Ascending aorta (tissue), 2 donors: ENCODE results near the gene CLK1. TPM values are rescaled to one million over a fixed set of nuclear protein-coding genes. Genes with fewer than 3 reads are reported as not detected.

Source experiments
- DNase-seq, 2 donors: peaks; one replicate each; pipeline ENCODE4 v3.0.0-alpha.2; 2019; ENCODE audit warnings: low spot score in 2 of 2
- H3K27ac ChIP-seq, 2 donors: fragments of 200-600 bp; sonication (generic); one replicate each; pipeline ENCODE4 v1.5.1; 2016 to 2017; ENCODE audit warnings: mild to moderate bottlenecking in 1 of 2
- H3K27me3 ChIP-seq: fragments of 200-600 bp; sonication (generic); one replicate; pipeline ENCODE4 v1.5.1; 2017
- H3K36me3 ChIP-seq, 2 donors: fragments of 200-600 bp; sonication (generic); one replicate each; pipeline ENCODE4 v1.5.1; 2016
- H3K4me1 ChIP-seq, 2 donors: fragments of 200-600 bp; sonication (generic); one replicate each; pipeline ENCODE4 v1.5.1; 2016 to 2017; ENCODE audit warnings: mild to moderate bottlenecking in 1 of 2
- H3K4me3 ChIP-seq, 2 donors: fragments of 200-600 bp; sonication (generic); one replicate each; pipeline ENCODE4 v1.5.1; 2016 to 2017; ENCODE audit warnings: mild to moderate bottlenecking in 1 of 2
- H3K9me3 ChIP-seq, 2 donors: fragments of 200-600 bp; sonication (generic); one replicate each; pipeline ENCODE4 v1.5.1; 2016
- intact Hi-C: fragments of 100-400 bp; cut with DNase I; formaldehyde crosslinking; loops from one replicate; pipeline ENCODE4 v1.15.1; 2023
- total RNA-seq: library from RNA; depleted of rRNA; stranded (reverse); fragments of >200 nt; gene quantifications from one replicate; pipeline ENCODE4 v1.1.0, GENCODE V29; 2016
- TF ChIP-seq, protein P1 (sequence below), 3 experiments: fragments of 200-600 bp in 2 of 3; fragments of 450-650 bp in 1 of 3; sonication (generic) in 2 of 3; IDR thresholded peaks; one replicate each; pipeline ENCODE4 v1.5.1; 2016 to 2019; ENCODE audit warnings: antibody characterized with exemption in 3 of 3, mild to moderate bottlenecking in 1 of 3, moderate library complexity in 1 of 3

CLK1 gene
- total RNA-seq, result 43.5 TPM

- H3K36me3 ChIP-seq, result peaks cover 7 to 17% of the 10 kb centered on the region in 2 donors
- peak within 1 kb of the TSS; percentile 74 to 80 for H3K4me3 ChIP-seq
- H3K9me3 ChIP-seq, result no peaks in the 10 kb centered on the region
- intact Hi-C loops, result loop anchor here (1.0 to 10.0 kb wide), 6 partner anchors 25 to 557 kb away; partner anchors contain the start of genes BZW1, NIF3L1, ORC2 and PPIL3
- H3K27me3 ChIP-seq, result no peaks in the 10 kb centered on the region
- peaks cover 0 to 22% of the 10 kb centered on the region in 2 donors for H3K4me1 ChIP-seq
- TF ChIP-seq, protein P1, sequence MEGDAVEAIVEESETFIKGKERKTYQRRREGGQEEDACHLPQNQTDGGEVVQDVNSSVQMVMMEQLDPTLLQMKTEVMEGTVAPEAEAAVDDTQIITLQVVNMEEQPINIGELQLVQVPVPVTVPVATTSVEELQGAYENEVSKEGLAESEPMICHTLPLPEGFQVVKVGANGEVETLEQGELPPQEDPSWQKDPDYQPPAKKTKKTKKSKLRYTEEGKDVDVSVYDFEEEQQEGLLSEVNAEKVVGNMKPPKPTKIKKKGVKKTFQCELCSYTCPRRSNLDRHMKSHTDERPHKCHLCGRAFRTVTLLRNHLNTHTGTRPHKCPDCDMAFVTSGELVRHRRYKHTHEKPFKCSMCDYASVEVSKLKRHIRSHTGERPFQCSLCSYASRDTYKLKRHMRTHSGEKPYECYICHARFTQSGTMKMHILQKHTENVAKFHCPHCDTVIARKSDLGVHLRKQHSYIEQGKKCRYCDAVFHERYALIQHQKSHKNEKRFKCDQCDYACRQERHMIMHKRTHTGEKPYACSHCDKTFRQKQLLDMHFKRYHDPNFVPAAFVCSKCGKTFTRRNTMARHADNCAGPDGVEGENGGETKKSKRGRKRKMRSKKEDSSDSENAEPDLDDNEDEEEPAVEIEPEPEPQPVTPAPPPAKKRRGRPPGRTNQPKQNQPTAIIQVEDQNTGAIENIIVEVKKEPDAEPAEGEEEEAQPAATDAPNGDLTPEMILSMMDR (IDR thresholded peaks at IDR 0.05), result no peak
- DNase-seq, result peak; percentile 89 to 99
- peak within 1 kb of the TSS; percentile 96 to 100 for H3K27ac ChIP-seq
Measured at GRCh38 chr2:200864176-200865034, at the start of gene CLK1. CLK1 (minus strand) TSS chr2:200864658; CDS start chr2:200861862, 2,796 bp downstream.

DNA sequence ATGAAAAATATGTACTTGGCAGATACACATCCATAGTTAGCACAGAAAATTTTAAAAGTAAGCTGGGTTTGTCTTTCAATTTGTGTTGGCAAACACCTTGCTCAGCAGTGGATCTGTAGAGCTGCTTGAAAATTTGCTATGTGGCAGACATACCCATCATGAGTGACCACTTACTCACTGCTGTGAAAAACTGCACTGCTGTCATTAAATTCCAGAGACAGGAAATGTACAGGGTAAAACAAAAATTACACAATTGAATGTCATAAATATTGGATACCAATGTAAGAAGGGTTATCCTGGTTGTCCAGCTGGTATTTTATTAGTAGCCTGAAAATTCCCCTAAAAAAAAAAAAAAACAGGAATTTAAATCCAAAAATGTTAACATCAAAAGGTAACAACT lies 49.2 kb upstream of the CLK1 start:
- Histone ChIP-seq H3K4me3 (no peak overlapping the region), H3K36me3 (peaks cover 62 to 70% of the 10 kb centered on the region in 2 donors), H3K27me3 (no peaks in the 10 kb centered on the region), H3K27ac (no peak overlapping the region), H3K9me3 (no peaks in the 10 kb centered on the region), H3K4me1 (no peaks in the 10 kb centered on the region)
- TF ChIP-seq, protein P1 (IDR thresholded peaks at IDR 0.05), result no peak
- intact Hi-C loops, result no loop called here
- no peak for DNase-seq

- H3K9me3 ChIP-seq, result no peaks in the 10 kb centered on the region
- intact Hi-C loops, result no loop called here
- no peak overlapping the region for H3K4me3 ChIP-seq
- TF ChIP-seq, protein P1 (IDR thresholded peaks at IDR 0.05), result no peak
- H3K27ac ChIP-seq, result no peak overlapping the region
- H3K27me3 ChIP-seq, result no peaks in the 10 kb centered on the region
- no peak for DNase-seq
- H3K4me1 ChIP-seq, result no peaks in the 10 kb centered on the region
- peaks cover 40 to 50% of the 10 kb centered on the region in 2 donors for H3K36me3 ChIP-seq
Measured at GRCh38 chr2:200909958-200910357, 45.5 kb upstream of the CLK1 start.

GRCh38 chr2:200905618-200906296 lies 41.3 kb upstream of the CLK1 start:
- DNase-seq, result no peak
- H3K36me3 ChIP-seq, result peaks cover 6 to 34% of the 10 kb centered on the region in 2 donors
- no peaks in the 10 kb centered on the region for H3K4me1 ChIP-seq
- no peaks in the 10 kb centered on the region for H3K9me3 ChIP-seq
- TF ChIP-seq, protein P1 (IDR thresholded peaks at IDR 0.05), result peak; percentile 22 to 61 (median 39)
- intact Hi-C loops, result loop anchor here (1.0 kb wide), 1 partner anchor 164 kb away; no protein-coding TSS in a partner anchor
- H3K27me3 ChIP-seq, result no peaks in the 10 kb centered on the region
- no peak overlapping the region for H3K27ac ChIP-seq
- no peak overlapping the region for H3K4me3 ChIP-seq

DNA sequence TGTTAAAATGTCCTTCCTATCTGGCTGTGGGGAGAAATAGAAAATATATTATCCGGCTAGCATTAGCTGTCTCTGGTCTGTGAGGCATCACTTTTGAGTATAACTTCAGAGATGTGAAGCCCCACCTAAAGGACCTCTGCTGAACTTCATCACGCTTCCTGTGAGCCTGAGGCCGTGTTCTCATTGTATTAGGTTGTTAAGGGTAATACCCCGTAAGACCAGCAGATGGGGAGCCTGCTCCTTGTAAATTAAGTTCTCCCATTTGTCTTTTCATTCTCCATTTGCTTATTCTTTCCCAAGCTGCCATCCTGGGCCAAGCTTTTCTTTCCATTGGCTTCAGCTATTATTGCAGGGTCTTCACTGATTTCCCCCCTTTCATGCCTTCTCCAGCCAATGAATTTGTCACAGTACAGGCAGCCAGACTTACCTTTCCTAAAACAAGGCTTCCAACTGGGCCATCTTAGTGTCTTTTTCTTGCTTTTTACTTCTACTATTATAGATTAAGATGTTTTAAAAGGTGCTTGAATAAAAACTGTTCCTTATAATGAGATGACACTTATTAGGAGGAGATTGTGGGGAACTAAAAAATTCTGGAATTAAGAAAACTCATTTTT lies 37.1 kb upstream of the CLK1 start:
- DNase-seq, result peak in 1 of 2 donors; percentile 79

More for the DNA sequence above, 37.1 kb upstream of the CLK1 start:
- H3K4me3 ChIP-seq, result no peak overlapping the region
- H3K36me3 ChIP-seq, result peaks cover 27 to 55% of the 10 kb centered on the region in 2 donors
- no peak overlapping the region for H3K27ac ChIP-seq
- H3K4me1 ChIP-seq, result no peaks in the 10 kb centered on the region
- H3K27me3 ChIP-seq, result no peaks in the 10 kb centered on the region
- TF ChIP-seq, protein P1 (IDR thresholded peaks at IDR 0.05), result peak; percentile 62 to 65 (median 65)
- intact Hi-C loops, result loop anchor here (2.0 kb wide), 1 partner anchor 275 kb away; no protein-coding TSS in a partner anchor
- H3K9me3 ChIP-seq, result no peaks in the 10 kb centered on the region
